A549 treated with CpdA at 1 μM for 4 hours (cell line): ENCODE data around the gene INTS2. TPM values are rescaled to one million over a fixed set of nuclear protein-coding genes. Genes with fewer than 3 reads are reported as not detected.

Experiments
- total RNA-seq: library from RNA; stranded (reverse); fragments of 200-300 nt; extraction: Qiagen RNA extraction; gene quantifications from 5 replicates; pipeline ENCODE4 v1.2.3, GENCODE V29; 2022; ENCODE audit warnings: low read depth

INTS2 gene
- total RNA-seq = 10.7 to 15.7 TPM (median 13.6 TPM) in 5 replicates

DNA sequence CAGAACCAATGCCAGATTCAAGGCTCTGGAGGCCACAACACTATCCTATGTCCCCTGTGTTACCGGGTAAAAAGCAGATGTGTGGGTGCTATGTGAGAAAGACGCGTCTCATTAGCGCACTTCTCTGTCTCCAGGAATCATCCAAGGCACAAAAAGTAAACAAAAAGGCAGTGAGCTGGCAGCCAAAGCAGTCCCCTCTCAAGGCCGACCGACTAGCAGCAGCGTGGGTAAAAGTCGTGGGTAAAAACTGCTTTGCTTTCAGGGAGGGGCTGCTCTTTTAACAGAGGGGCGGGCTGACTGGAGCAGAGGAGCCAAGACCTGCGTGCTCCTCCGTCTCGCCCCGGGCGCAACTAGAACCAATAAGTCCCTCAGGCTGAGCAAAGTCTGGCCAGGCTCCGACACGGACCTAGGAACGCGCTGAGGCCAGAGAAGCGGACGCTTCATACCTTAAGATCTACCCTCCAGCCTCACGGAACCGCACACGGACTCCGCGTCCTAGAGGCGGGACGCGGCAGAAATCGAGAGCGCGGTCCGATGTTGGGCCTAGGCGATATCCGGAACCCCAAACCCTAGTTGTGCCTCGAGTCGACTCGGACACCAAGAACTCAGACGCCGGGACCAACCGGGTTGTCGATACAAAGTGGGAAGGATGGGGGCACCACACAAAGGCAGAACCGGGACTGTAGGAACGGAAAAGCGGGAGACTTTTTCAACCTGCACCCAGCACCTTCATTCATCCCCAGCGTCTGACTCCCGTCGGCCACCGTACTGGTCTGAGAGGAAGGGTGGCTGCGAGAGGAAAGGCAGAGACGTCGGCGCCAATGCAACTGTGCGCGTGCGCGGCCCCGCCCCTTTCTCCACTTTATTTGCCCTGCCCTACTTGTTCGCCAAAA lies at the start of gene INTS2:
Gene INTS2 (minus strand): TSS at position 775 of the 893 bp plus-strand sequence. CDS start 1,338 bp downstream, outside the sequence.

GRCh38 chr17:61862975-61863800 lies 64.6 kb downstream of the INTS2 start, which contains the start of gene BRIP1:
TSS of gene BRIP1 (minus strand) at chr17:61863528. CDS start at chr17:61861539, 1,989 bp downstream.

Other genes with a start within 250 kb of the INTS2 start
- 3.6 to 5.8 TPM (median 4.2 TPM) in 5 replicates for gene BRIP1, start 64.5 kb downstream of the INTS2 start, total RNA-seq
- gene MED13, start 137.3 kb upstream of the INTS2 start, total RNA-seq = 19.6 to 23.5 TPM (median 21.8 TPM) in 5 replicates